Keratinocyte (primary cell): Measurements from ENCODE around the gene PTPN14. TPM values are rescaled to one million over a fixed set of nuclear protein-coding genes. Genes with fewer than 3 reads are reported as not detected.
"Not testable (repeated sequence)": the region's sequence is repeated elsewhere in the genome, so short reads cannot be mapped to it uniquely, and the experiment has no call there.

Experiments
- DNase-seq: peaks from one replicate; pipeline ENCODE4 v3.0.0-alpha.2; 2011; ENCODE audit warnings: low read depth, missing footprints, low spot score
- FAIRE-seq: peaks from 2 replicates; lab custom pipeline; 2011; peaks lifted over from hg19 to GRCh38; lab: Jason Lieb, UNC
- H2AFZ ChIP-seq: 2 replicates; pipeline ENCODE4 v1.6.0; 2012; ENCODE audit warnings: low read length, control low read depth, inconsistent platforms; ENCODE audit not compliant: control insufficient read depth
- H3K27ac ChIP-seq: 2 replicates; pipeline ENCODE4 v1.5.1; 2011; ENCODE audit warnings: low read length; ENCODE audit not compliant: control insufficient read depth, insufficient read depth
- H3K27me3 ChIP-seq: 3 replicates; pipeline ENCODE4 v1.6.0; 2011; ENCODE audit warnings: low read length; ENCODE audit not compliant: control insufficient read depth, insufficient read depth; ENCODE audit errors: extremely low read depth
- H3K36me3 ChIP-seq, 2 experiments: 2 replicates in 1 of 2; 3 replicates in 1 of 2; pipeline ENCODE4 v1.5.1; 2011; ENCODE audit warnings: low read length in 2 of 2, mild to moderate bottlenecking in 1 of 2; ENCODE audit not compliant: control insufficient read depth in 2 of 2, insufficient read depth in 2 of 2; ENCODE audit errors: extremely low read depth in 1 of 2
- H3K4me1 ChIP-seq: 3 replicates; pipeline ENCODE4 v1.5.1; 2011; ENCODE audit warnings: low read length; ENCODE audit not compliant: control insufficient read depth, insufficient read depth; ENCODE audit errors: extremely low read depth
- H3K4me2 ChIP-seq: 3 replicates; pipeline ENCODE4 v1.6.0; 2011; ENCODE audit warnings: low read depth, low read length; ENCODE audit not compliant: control insufficient read depth, insufficient read depth; ENCODE audit errors: extremely low read depth
- H3K4me3 ChIP-seq, 3 experiments: fragments of 200-600 bp in 1 of 3; sonication (generic) in 1 of 3; 2 replicates in 2 of 3; 3 replicates in 1 of 3; pipeline ENCODE4 v1.5.1; 2011 to 2016; ENCODE audit warnings: low read length in 3 of 3, mild to moderate bottlenecking in 3 of 3, control low read depth in 2 of 3, inconsistent platforms in 1 of 3, low read depth in 1 of 3, mixed read lengths in 1 of 3, mixed run types in 1 of 3, moderate library complexity in 1 of 3; ENCODE audit not compliant: control insufficient read depth in 2 of 3, insufficient read depth in 2 of 3; ENCODE audit errors: extremely low read depth in 1 of 3
- H3K79me2 ChIP-seq: 2 replicates; pipeline ENCODE4 v1.6.0; 2012; ENCODE audit warnings: low read length; ENCODE audit not compliant: control insufficient read depth, insufficient read depth
- H3K9ac ChIP-seq: 3 replicates; pipeline ENCODE4 v1.6.0; 2011; ENCODE audit warnings: low read length; ENCODE audit not compliant: control insufficient read depth, insufficient read depth; ENCODE audit errors: extremely low read depth
- H3K9me1 ChIP-seq: 3 replicates; pipeline ENCODE4 v1.6.0; 2011; ENCODE audit warnings: low read length; ENCODE audit not compliant: control insufficient read depth, insufficient read depth; ENCODE audit errors: extremely low read depth
- H3K9me3 ChIP-seq: 2 replicates; pipeline ENCODE4 v1.5.1; 2012; ENCODE audit warnings: low read depth, low read length; ENCODE audit not compliant: control insufficient read depth
- H4K20me1 ChIP-seq: 3 replicates; pipeline ENCODE4 v1.6.0; 2011; ENCODE audit warnings: low read length; ENCODE audit not compliant: control insufficient read depth, insufficient read depth; ENCODE audit errors: extremely low read depth
- EZH2 ChIP-seq: IDR thresholded peaks from one replicate; pipeline ENCODE4 v1.6.1; 2012; ENCODE audit warnings: inconsistent platforms, mild to moderate bottlenecking, low read length, moderate library complexity
- dilution Hi-C: fragments of 300-500 bp; cut with MboI; formaldehyde crosslinking; loops from one replicate; pipeline ENCODE4 v1.7.0; 2020; ENCODE audit warnings: low sequenced_read_pairs; ENCODE audit not compliant: extremely low pct_ligation_motif_present
- polyA plus RNA-seq, 5 experiments: library from polyadenylated mRNA; depleted of rRNA in 3 of 5; stranded (reverse) in 3 of 5; stranded (forward) in 1 of 5; unstranded in 1 of 5; fragments of >200 nt; gene quantifications; 1 replicate in 1 of 5; 2 replicates in 3 of 5; 3 replicates in 1 of 5; pipeline versions ENCODE4 v1.2.1 to v1.2.3, GENCODE V29; 2011 to 2012; ENCODE audit warnings: missing spikeins in 2 of 5, low read depth in 1 of 5, low replicate concordance in 1 of 5
- TF ChIP-seq, protein P1 (sequence below), 3 experiments: IDR thresholded peaks in 1 of 3; conservative IDR thresholded peaks in 1 of 3; optimal IDR thresholded peaks in 1 of 3; 2 replicates in 2 of 3; 3 replicates in 1 of 3; pipeline versions ENCODE3 to v1.5.1; 2011; ENCODE audit warnings: low read length in 3 of 3, mild to moderate bottlenecking in 3 of 3, moderate library complexity in 2 of 3, control low read depth in 1 of 3, inconsistent platforms in 1 of 3; ENCODE audit not compliant: insufficient read depth in 2 of 3; ENCODE audit errors: extremely low read depth in 1 of 3

PTPN14 gene
- polyA plus RNA-seq, 1 donor (not counting 4 experiments of a cell fraction or from before 2014, with no cell fraction given) = 29.9 TPM

DNA sequence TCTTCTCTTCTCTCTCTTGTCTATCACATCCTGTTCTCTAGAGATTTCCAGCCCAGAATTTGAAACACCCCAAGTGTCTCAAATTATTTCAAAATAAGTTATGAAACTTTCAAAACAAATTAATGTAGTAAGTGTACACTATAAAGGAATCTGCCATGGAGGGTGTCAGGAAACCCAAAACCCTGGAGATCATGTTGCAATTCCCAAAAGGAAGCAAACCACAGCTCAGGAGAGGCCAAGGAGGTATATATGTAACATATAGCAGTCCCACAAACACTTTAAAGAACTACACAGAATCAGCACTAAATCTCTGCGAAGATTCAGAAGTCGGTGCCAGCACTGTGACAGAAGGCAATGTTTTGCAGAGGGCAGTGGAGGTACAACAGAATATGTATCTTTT, 26.6 kb downstream of the PTPN14 start:
- H3K4me2 ChIP-seq = no peak overlapping the region
- H3K9me3 ChIP-seq = no peaks in the 10 kb centered on the region
- no peaks in the 10 kb centered on the region for H3K9me1 ChIP-seq
- FAIRE-seq = no peak
- H3K4me3 ChIP-seq = no peak overlapping the region
- peaks cover 34% of the 10 kb centered on the region for H3K4me1 ChIP-seq
- no peak for TF ChIP-seq EZH2
- TF ChIP-seq, protein P1, sequence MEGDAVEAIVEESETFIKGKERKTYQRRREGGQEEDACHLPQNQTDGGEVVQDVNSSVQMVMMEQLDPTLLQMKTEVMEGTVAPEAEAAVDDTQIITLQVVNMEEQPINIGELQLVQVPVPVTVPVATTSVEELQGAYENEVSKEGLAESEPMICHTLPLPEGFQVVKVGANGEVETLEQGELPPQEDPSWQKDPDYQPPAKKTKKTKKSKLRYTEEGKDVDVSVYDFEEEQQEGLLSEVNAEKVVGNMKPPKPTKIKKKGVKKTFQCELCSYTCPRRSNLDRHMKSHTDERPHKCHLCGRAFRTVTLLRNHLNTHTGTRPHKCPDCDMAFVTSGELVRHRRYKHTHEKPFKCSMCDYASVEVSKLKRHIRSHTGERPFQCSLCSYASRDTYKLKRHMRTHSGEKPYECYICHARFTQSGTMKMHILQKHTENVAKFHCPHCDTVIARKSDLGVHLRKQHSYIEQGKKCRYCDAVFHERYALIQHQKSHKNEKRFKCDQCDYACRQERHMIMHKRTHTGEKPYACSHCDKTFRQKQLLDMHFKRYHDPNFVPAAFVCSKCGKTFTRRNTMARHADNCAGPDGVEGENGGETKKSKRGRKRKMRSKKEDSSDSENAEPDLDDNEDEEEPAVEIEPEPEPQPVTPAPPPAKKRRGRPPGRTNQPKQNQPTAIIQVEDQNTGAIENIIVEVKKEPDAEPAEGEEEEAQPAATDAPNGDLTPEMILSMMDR (optimal IDR thresholded peaks at IDR 0.05 in 1 of 3, IDR thresholded peaks at IDR 0.05 in 1 of 3, conservative IDR thresholded peaks at IDR 0.05 in 1 of 3; ENCODE audit: extremely low read depth in 1 of 3, insufficient read depth in 2 of 3, low read length in 3 of 3) = no peak
- no peak overlapping the region for H3K9ac ChIP-seq
- H3K27me3 ChIP-seq = no peaks in the 10 kb centered on the region
- dilution Hi-C loops = no loop called here
- peaks cover 0 to 10% of the 10 kb centered on the region in 2 experiments for H3K36me3 ChIP-seq
- H2AFZ ChIP-seq = no peak overlapping the region
- no peaks in the 10 kb centered on the region for H4K20me1 ChIP-seq
- peaks cover 95% of the 10 kb centered on the region for H3K79me2 ChIP-seq
- no peak overlapping the region for H3K27ac ChIP-seq
- no peak for DNase-seq

DNA sequence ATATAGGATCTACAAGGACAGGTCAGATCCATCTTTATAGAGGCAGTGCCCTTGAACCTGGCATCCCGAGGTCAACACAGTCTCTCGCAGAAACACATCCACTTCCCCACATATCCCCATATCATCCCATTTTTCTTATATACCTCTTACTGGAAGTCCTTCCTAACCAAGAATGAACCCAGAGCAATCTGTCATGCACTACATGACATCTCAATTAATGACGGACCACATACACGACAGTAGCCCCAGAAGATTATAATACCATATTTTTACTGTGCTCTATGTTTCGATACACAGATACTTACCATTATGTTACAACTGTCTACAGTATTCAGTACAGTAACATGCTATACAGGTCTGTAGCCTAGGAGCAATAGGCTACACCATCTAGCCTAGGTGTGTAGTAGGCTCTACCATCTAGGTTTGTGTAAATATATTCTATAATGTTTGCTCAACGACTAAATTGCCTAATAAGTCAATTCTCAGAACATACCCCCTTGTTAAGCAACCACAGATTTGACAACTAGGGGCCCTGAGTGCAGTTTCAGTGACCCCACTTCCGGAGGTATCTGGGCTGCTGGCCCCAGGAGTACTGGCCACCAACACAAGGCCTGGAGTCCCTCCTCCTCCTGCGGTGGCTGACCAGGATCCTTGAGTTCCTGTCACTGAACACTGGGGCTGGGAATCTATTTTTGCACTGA, 28.1 kb downstream of the PTPN14 start:
- Histone ChIP-seq H3K4me3 (no peak overlapping the region), H2AFZ (no peak overlapping the region), H3K79me2 (peaks cover 96% of the 10 kb centered on the region), H3K36me3 (peaks cover 0 to 10% of the 10 kb centered on the region in 2 experiments), H3K9me1 (no peaks in the 10 kb centered on the region), H3K9me3 (no peaks in the 10 kb centered on the region), H3K4me1 (peaks cover 34% of the 10 kb centered on the region), H3K9ac (no peak overlapping the region), H3K27me3 (no peaks in the 10 kb centered on the region), H3K27ac (no peak overlapping the region), H3K4me2 (no peak overlapping the region), H4K20me1 (no peaks in the 10 kb centered on the region)
- TF ChIP-seq, protein P1 (optimal IDR thresholded peaks at IDR 0.05 in 1 of 3, IDR thresholded peaks at IDR 0.05 in 1 of 3, conservative IDR thresholded peaks at IDR 0.05 in 1 of 3; ENCODE audit: extremely low read depth in 1 of 3, insufficient read depth in 2 of 3, low read length in 3 of 3) = no peak
- TF ChIP-seq EZH2 = no peak
- dilution Hi-C loops = no loop called here
- DNase-seq = no peak
- FAIRE-seq = no peak

DNA sequence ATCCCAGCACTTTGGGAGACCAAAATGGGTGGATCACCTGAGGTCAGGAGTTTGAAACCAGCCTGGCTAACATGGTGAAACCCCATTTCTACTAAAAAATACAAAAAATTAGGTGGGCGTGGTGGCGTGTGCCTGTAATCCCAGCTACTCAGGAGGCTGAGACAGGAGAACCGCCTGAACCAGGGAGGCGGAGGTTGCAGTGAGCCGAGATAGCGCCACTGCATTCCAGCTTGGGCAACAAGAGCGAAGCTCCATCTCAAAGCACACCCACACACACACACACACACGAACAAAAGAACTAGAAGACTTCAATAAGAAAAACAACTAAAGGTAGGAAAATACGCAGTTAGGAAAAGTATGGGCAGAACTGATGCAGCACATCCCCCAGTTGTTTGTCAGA, 29.9 kb downstream of the PTPN14 start:
- H3K36me3 ChIP-seq, DNase-seq, H3K4me3 ChIP-seq, H3K27ac ChIP-seq, H3K9ac ChIP-seq, H3K9me1 ChIP-seq, FAIRE-seq, dilution Hi-C loops, H3K27me3 ChIP-seq, H2AFZ ChIP-seq, H3K9me3 ChIP-seq, H3K4me2 ChIP-seq, H4K20me1 ChIP-seq: not testable (repeated sequence)
- Histone ChIP-seq H3K4me1 (peaks cover 41% of the 10 kb centered on the region), H3K79me2 (peaks cover 98% of the 10 kb centered on the region)
